GM18499 (cell line): ENCODE measurements around the gene LCOR.

Source experiments
- ATAC-seq: cut with Tn5 transposase; IDR thresholded peaks from one replicate; pipeline ENCODE4 v1.9.1; 2021; ENCODE audit warnings: moderate number of reproducible peaks; ENCODE audit not compliant: insufficient read depth, unreplicated experiment

LCOR gene

GRCh38 chr10:96978621-96979154, 146.6 kb downstream of the LCOR start:
- ATAC-seq, result no peak

GRCh38 chr10:96982149-96982930, 150.2 kb downstream of the LCOR start:
- ATAC-seq, result no peak

- no peak for ATAC-seq
Observed at GRCh38 chr10:96984541-96985131, 152.5 kb downstream of the LCOR start.

- ATAC-seq, result no peak
Observed at GRCh38 chr10:96986200-96986856, 154.2 kb downstream of the LCOR start.

- ATAC-seq, result no peak
Observed at GRCh38 chr10:96987141-96987841, 155.2 kb downstream of the LCOR start.

- ATAC-seq, result no peak
Observed at GRCh38 chr10:96987842-96988175, 155.7 kb downstream of the LCOR start.

- no peak for ATAC-seq
Observed at GRCh38 chr10:96988426-96988825, 156.3 kb downstream of the LCOR start.

- ATAC-seq, result no peak
Observed at GRCh38 chr10:96991313-96991841, 159.3 kb downstream of the LCOR start.

GRCh38 chr10:96992721-96993120, 160.6 kb downstream of the LCOR start:
- no peak for ATAC-seq

- no peak for ATAC-seq
Observed at GRCh38 chr10:96995851-96996250, 163.8 kb downstream of the LCOR start.

GRCh38 chr10:96996275-96996965, 164.3 kb downstream of the LCOR start:
- no peak for ATAC-seq

- no peak for ATAC-seq
Observed at GRCh38 chr10:96998329-96998888, 166.3 kb downstream of the LCOR start.

- ATAC-seq, result no peak
Observed at GRCh38 chr10:96999337-96999736, 167.2 kb downstream of the LCOR start.

- no peak for ATAC-seq
Observed at GRCh38 chr10:96999987-97000386, 167.9 kb downstream of the LCOR start.

GRCh38 chr10:97000487-97001182, 168.5 kb downstream of the LCOR start:
- no peak for ATAC-seq

- ATAC-seq, result no peak
Observed at GRCh38 chr10:97001183-97001991, 169.3 kb downstream of the LCOR start.

GRCh38 chr10:97002670-97003069, 170.6 kb downstream of the LCOR start:
- no peak for ATAC-seq

- ATAC-seq, result no peak
Observed at GRCh38 chr10:97003151-97003803, 171.2 kb downstream of the LCOR start.
